Common myeloid progenitor, CD34-positive (primary cell): ENCODE results near the gene GRIA3.
"Not testable (repeated sequence)": the region's sequence is repeated elsewhere in the genome, so short reads cannot be mapped to it uniquely, and the experiment has no call there.

Experiments
- CTCF ChIA-PET: fragments of 350-600 bp; sonication (Branson Sonifier 250); formaldehyde crosslinking; loops from one replicate; lab custom pipeline; 2021; ENCODE audit warnings: antibody characterized with exemption; lab: Charles Lee
- POLR2A ChIA-PET: fragments of 350-600 bp; sonication (Branson Sonifier 250); formaldehyde crosslinking; loops from one replicate; lab custom pipeline; 2021; ENCODE audit warnings: antibody characterized with exemption; lab: Charles Lee
- DNase-seq, 3 donors: peaks; one replicate each; pipeline versions ENCODE4 v3.0.0 to v3.0.0-alpha.2; 2013
- H3K27ac ChIP-seq, 2 experiments: 1 replicate in 1 of 2; 2 replicates in 1 of 2; pipeline ENCODE4 v1.7.0; 2013; ENCODE audit warnings: inconsistent platforms in 2 of 2, low read length in 2 of 2, mild to moderate bottlenecking in 2 of 2, low read depth in 1 of 2, moderate library complexity in 1 of 2; ENCODE audit not compliant: severe bottlenecking in 2 of 2, insufficient read depth in 1 of 2, poor library complexity in 1 of 2
- H3K27me3 ChIP-seq, 5 experiments: replicated peaks in 2 of 5; 1 replicate in 3 of 5; 2 replicates in 2 of 5; pipeline versions ENCODE4 v1.6.1 to v1.7.0; 2013; ENCODE audit warnings: low read length in 4 of 5, mild to moderate bottlenecking in 2 of 5, moderate library complexity in 2 of 5, inconsistent platforms in 1 of 5; ENCODE audit not compliant: insufficient read depth in 5 of 5, control insufficient read depth in 4 of 5
- H3K36me3 ChIP-seq, 4 experiments: 1 replicate in 2 of 4; 2 replicates in 2 of 4; pipeline versions ENCODE4 v1.6.1 to v1.7.0; 2013; ENCODE audit warnings: low read length in 3 of 4, control low read depth in 1 of 4, mild to moderate bottlenecking in 1 of 4; ENCODE audit not compliant: control insufficient read depth in 4 of 4, insufficient read depth in 4 of 4
- H3K4me1 ChIP-seq, 4 experiments: 1 replicate in 3 of 4; 2 replicates in 1 of 4; pipeline versions ENCODE4 v1.6.1 to v1.7.1; 2013; ENCODE audit warnings: low read length in 3 of 4, mild to moderate bottlenecking in 3 of 4, control low read depth in 1 of 4, inconsistent platforms in 1 of 4, moderate library complexity in 1 of 4; ENCODE audit not compliant: control insufficient read depth in 4 of 4, insufficient read depth in 4 of 4; ENCODE audit errors: control extremely low read depth in 1 of 4
- H3K4me3 ChIP-seq, 7 experiments: 1 replicate in 4 of 7; 2 replicates in 3 of 7; pipeline versions ENCODE4 v1.5.1 to v1.7.0; 2013; ENCODE audit warnings: mild to moderate bottlenecking in 7 of 7, low read length in 6 of 7, moderate library complexity in 6 of 7, inconsistent platforms in 2 of 7, low read depth in 2 of 7, control low read depth in 1 of 7; ENCODE audit not compliant: insufficient read depth in 4 of 7, control insufficient read depth in 1 of 7; ENCODE audit errors: extremely low read depth in 1 of 7
- H3K9me3 ChIP-seq, 5 experiments: 1 replicate in 4 of 5; 2 replicates in 1 of 5; pipeline versions ENCODE4 v1.6.1 to v1.7.1; 2013; ENCODE audit warnings: low read length in 4 of 5, mild to moderate bottlenecking in 2 of 5, inconsistent platforms in 1 of 5, low read depth in 1 of 5, moderate library complexity in 1 of 5; ENCODE audit not compliant: control insufficient read depth in 4 of 5, insufficient read depth in 2 of 5; ENCODE audit errors: control extremely low read depth in 1 of 5
- WGBS: methylation state at CpG from one replicate; pipeline ENCODE4 v1.1.5; 2013; ENCODE audit not compliant: insufficient coverage; 5-methylcytosine and 5-hydroxymethylcytosine counted together

GRIA3 gene

GRCh38 chrX:123277821-123278220, 93.7 kb downstream of the GRIA3 start:
- 77% methylated on average over 3 of the region's 3 CpGs for WGBS
- DNase-seq = no peak
- ChIA-PET POLR2A (no interaction called here), CTCF (no interaction called here)
- no peak overlapping the region for H3K4me3 ChIP-seq
- no peaks in the 10 kb centered on the region for H3K4me1 ChIP-seq
- H3K9me3 ChIP-seq = no peaks in the 10 kb centered on the region
- H3K27ac ChIP-seq = no peak overlapping the region
- H3K36me3 ChIP-seq = no peaks in the 10 kb centered on the region
- H3K27me3 ChIP-seq = no peaks in the 10 kb centered on the region

- no peaks in the 10 kb centered on the region for H3K27me3 ChIP-seq
- no peak overlapping the region for H3K27ac ChIP-seq
- no peaks in the 10 kb centered on the region for H3K4me1 ChIP-seq
- H3K4me3 ChIP-seq = no peak overlapping the region
- WGBS = 79% methylated on average over 5 of the region's 5 CpGs
- no peaks in the 10 kb centered on the region for H3K36me3 ChIP-seq
- DNase-seq = no peak
- no peaks in the 10 kb centered on the region for H3K9me3 ChIP-seq
- ChIA-PET POLR2A (no interaction called here), CTCF (no interaction called here)
Observed at GRCh38 chrX:123282241-123282640, 98.2 kb downstream of the GRIA3 start.

GRCh38 chrX:123283407-123283806, 99.3 kb downstream of the GRIA3 start:
- DNase-seq, H3K27ac ChIP-seq, H3K9me3 ChIP-seq, CTCF ChIA-PET, POLR2A ChIA-PET, H3K27me3 ChIP-seq, H3K36me3 ChIP-seq, H3K4me3 ChIP-seq, H3K4me1 ChIP-seq: not testable (repeated sequence)
- 83% methylated on average over 5 of the region's 6 CpGs for WGBS

GRCh38 chrX:123291623-123292022, 107.5 kb downstream of the GRIA3 start:
- POLR2A ChIA-PET = no interaction called here
- no peaks in the 10 kb centered on the region for H3K4me1 ChIP-seq
- DNase-seq = no peak

GRCh38 chrX:123298026-123298425, 113.9 kb downstream of the GRIA3 start:
- no peak overlapping the region for H3K4me3 ChIP-seq
- no peaks in the 10 kb centered on the region for H3K9me3 ChIP-seq
- H3K27ac ChIP-seq = no peak overlapping the region
- CTCF ChIA-PET = no interaction called here
- POLR2A ChIA-PET = no interaction called here
- no peaks in the 10 kb centered on the region for H3K4me1 ChIP-seq
- WGBS = no CpG with 5 or more reads among the region's 1 CpG
- no peaks in the 10 kb centered on the region for H3K27me3 ChIP-seq
- no peaks in the 10 kb centered on the region for H3K36me3 ChIP-seq
- no peak for DNase-seq

More at GRCh38 chrX:123291623-123292022, 107.5 kb downstream of the GRIA3 start:
- Histone ChIP-seq H3K27ac (no peak overlapping the region), H3K36me3 (no peaks in the 10 kb centered on the region), H3K4me3 (no peak overlapping the region), H3K27me3 (no peaks in the 10 kb centered on the region), H3K9me3 (no peaks in the 10 kb centered on the region)
- WGBS = 78% methylated on average over 3 of the region's 3 CpGs
- CTCF ChIA-PET = no interaction called here

- H3K4me3 ChIP-seq = no peak overlapping the region
- ChIA-PET CTCF (no interaction called here), POLR2A (no interaction called here)
- no CpG with 5 or more reads among the region's 2 CpGs for WGBS
- no peak for DNase-seq
- H3K36me3 ChIP-seq = no peaks in the 10 kb centered on the region
- no peaks in the 10 kb centered on the region for H3K27me3 ChIP-seq
- H3K9me3 ChIP-seq = peaks cover 0 to 1% (median 0%) of the 10 kb centered on the region in 5 experiments
- H3K4me1 ChIP-seq = no peaks in the 10 kb centered on the region
- no peak overlapping the region for H3K27ac ChIP-seq
Observed at GRCh38 chrX:123303429-123303828, 119.4 kb downstream of the GRIA3 start.

GRCh38 chrX:123308658-123309057, 124.6 kb downstream of the GRIA3 start:
- Histone ChIP-seq H3K36me3 (no peaks in the 10 kb centered on the region), H3K4me1 (no peaks in the 10 kb centered on the region), H3K27ac (no peak overlapping the region), H3K27me3 (no peaks in the 10 kb centered on the region), H3K4me3 (no peak overlapping the region), H3K9me3 (peaks cover 0 to 2% (median 0%) of the 10 kb centered on the region in 5 experiments)
- no peak for DNase-seq
- ChIA-PET POLR2A (no interaction called here), CTCF (no interaction called here)
- WGBS = 91% methylated on average over 4 of the region's 5 CpGs
